C1 segment of cervical spinal cord (tissue), 14 donors: ENCODE results near the gene EYS.
"Not testable (repeated sequence)": the region's sequence is repeated elsewhere in the genome, so short reads cannot be mapped to it uniquely, and the experiment has no call there.

Experiments used
- DNase-seq, 14 donors: peaks; one replicate each; lab custom pipeline; 2025; lab: John Stamatoyannopoulos, UW

Gene EYS

DNA sequence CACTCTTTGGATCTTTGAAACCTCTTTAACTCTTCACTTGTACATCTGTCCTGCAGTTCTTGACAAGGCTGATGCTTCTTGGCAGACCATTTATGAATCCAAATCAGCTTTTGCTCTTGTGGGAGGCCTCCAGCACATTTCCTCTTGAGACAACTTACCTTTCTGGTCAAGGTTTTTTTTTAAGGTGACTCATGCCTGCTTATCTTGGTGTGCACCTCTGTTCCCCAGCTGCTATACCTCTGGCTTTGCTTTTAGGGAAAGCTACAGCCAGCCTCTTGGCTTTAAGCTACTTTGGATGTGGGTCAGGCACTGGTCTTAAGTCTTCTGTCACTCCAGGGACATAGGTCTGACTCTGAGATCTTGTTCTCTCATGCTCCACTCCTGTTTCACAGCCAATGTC, 1965.0 kb downstream of the EYS start:
- no peak for DNase-seq

- no peak for DNase-seq
Measured at GRCh38 chr6:63740709-63741108, 1966.3 kb downstream of the EYS start.

DNA sequence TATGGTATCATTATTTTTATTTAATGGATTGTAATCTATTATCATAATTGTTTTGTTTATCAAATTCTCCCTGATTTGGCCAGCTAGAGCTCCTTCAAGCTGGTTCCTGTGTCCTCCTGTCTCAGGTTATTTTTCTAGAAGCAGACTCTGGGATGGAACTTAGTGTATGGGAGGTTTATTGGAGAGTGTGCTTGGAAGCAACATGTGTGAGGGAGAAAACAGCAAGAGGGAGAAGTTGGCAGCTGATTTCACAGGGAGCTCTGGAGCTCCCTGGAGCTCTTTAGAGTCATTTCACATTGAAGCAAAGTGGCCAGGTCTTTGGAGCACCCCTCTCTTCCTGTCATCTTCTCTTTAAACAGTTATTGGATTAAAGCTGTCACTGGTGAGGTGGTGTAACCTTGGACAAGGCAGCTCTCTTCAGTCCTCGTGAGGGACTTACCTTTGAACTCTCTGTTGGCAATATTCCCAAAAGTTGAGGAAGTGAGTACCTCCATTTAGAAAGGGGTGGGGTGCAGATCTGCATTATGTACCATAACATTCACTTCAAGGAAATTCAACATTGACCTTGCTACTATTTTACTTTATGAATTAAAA, 1967.8 kb downstream of the EYS start:
- no peak for DNase-seq

DNA sequence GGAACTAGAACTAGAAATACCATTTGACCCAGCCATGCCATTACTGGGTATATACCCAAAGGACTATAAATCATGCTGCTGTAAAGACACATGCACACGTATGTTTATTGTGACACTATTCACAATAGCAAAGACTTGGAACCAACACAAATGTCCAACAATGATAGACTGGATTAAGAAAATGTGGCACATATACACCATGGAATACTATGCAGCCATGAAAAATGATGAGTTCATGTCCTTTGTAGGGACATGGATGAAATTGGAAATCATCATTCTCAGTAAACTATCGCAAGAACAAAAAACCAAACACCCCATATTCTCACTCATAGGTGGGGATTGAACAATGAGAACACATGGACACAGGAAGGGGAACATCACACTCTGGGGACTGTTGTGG, 1968.8 kb downstream of the EYS start:
- DNase-seq, result not testable (repeated sequence)

- DNase-seq, result no peak
Measured at GRCh38 chr6:63734923-63735322, 1972.1 kb downstream of the EYS start.

DNA sequence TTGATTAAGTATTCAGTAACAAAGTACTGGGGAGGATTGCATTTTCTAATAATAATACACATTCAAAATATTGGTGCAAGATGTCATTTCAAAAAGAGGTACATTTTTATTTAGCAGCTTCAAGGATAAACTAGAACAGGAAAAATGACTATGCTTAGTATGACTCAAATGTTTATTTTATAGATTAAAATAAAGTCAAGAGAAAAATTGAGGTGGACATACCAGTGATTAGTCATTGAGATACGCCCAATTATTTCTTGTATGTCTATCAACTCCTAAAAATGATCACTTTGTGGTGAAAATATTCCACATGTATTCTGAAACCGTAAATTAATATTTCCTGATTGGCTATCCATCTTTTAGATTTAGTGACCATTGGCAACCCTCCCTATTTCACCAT, 1974.7 kb downstream of the EYS start:
- DNase-seq, result no peak

GRCh38 chr6:63731930-63732329, 1975.1 kb downstream of the EYS start:
- DNase-seq, result no peak

DNA sequence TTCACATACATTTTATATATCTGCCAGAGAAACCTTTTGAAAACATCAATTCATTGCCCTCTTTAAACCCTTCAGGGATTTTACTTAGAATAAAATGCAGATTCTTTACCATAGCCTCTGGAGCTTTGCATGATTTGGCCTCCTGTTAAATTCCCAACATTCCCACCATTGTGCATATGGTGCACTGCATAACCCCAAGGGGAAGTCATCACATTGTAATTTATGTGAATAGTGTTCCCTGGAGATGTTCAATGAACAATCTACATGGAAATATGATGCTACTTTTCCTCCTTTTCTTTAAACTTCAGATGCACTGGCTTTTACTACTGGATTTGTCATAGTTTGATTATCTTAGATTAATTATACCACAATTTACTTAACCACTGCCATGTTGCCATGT, 1976.7 kb downstream of the EYS start:
- no peak for DNase-seq

- no peak for DNase-seq
Measured at GRCh38 chr6:63724721-63725120, 1982.3 kb downstream of the EYS start.

GRCh38 chr6:63721181-63721580, 1985.8 kb downstream of the EYS start:
- DNase-seq, result no peak

DNA sequence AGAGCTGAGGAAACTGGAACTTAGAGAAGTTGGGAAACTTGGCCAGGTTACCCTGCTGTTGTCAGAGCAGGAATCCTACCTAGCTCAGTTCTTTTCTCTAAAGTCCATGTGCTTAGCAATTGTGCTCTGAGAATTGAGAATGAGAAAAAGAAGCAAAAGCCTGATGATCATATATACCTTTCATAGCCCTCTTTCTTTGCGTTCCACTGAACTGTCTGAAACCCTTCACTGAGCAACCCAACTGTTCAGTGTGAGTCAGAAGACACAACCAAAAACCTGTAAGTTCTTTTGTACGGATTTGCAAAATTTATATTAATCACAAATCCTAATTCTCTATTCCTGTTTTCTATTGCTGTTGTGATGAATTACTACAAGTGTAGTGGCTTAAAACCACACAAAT, 1990.9 kb downstream of the EYS start:
- DNase-seq, result no peak

DNA sequence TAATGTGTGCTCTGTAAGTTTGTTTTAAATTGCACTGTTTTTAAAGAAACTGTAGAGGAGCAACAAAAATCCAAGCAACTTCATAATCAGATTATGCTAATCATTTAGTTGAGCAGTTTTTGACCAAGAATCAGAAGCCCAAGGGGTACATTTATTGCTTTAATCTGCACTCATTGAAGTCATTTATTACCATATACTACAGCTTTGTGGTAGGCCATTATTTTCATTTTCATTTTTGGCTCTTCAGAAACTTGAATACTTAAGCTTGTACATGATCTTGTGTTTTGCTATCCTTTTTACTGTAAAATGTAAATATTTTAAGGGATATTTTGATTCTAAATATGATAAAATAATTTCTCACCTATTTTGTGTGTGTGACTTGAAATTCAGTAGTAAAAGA, 1992.9 kb downstream of the EYS start:
- DNase-seq, result no peak

DNA sequence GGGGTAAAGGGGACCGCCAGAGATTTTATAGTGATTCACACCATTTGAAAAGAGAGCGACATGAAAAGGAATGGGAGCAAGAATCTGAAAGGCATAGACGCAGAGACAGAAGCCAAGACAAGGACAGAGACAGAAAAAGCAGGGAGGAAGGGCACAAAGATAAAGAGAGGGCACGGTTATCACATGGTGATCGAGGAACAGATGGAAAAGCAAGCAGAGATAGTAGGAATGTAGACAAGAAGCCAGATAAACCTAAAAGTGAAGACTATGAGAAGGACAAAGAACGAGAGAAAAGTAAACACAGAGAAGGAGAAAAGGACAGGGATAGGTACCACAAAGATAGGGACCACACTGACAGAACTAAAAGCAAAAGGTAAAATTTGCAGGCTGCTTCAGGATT, 1993.7 kb downstream of the EYS start:
- no peak for DNase-seq

GRCh38 chr6:63709148-63709547, 1997.9 kb downstream of the EYS start:
- no peak for DNase-seq

DNA sequence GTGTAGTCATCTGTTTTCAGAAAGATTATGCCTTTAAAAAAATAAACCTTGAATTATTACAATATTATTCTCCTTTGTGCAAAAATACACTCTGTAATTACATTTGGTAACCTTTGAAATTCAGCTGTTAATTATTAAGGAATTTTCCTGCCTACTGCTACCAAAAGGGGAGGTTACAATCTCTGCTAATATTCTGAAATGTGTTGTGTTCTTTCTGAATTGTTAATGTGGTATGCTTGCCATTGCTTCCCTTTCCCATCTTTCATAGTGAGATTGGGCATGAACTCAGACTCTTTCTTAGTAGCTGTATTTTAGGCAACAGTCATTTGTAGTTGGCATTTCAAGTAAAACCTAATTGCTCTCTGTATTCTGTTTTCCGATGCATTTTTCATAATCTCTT, 1998.4 kb downstream of the EYS start:
- no peak for DNase-seq

DNA sequence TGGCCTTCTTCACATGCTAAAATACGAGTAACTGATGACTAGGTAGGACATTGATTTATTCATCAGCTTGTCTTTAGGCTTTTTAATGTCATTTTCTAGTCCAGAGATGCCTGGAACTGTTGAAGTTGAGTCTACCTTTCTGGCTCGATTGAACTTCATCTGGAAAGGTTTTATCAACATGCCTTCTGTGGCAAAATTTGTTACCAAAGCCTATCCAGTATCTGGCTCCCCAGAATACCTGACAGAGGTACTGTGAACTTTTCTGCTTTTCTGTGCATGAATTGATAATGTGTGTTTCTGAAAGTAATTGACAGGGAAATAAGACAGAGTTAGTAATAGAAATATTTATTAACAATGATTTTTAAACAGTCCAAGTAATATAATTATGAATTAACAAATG, 2000.4 kb downstream of the EYS start:
- DNase-seq, result no peak

DNA sequence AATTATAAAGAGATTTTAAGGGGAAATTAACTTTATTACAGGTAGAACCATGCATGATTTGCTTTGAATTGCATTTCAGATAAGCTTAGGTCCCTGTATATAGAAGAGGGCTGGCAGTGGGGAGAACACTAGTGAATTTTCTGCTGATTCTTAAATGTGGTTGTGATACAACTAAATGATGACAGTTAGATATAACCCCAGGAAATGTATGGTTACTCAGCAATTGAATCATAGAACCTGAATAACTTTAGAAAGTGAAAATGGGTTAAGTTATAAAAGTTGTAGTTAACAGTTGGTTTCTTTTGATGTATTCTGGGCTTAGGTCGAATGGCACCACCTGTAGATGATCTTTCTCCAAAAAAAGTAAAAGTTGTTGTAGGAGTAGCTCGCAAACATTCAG, 2001.3 kb downstream of the EYS start:
- no peak for DNase-seq

- DNase-seq, result no peak
Measured at GRCh38 chr6:63690221-63690620, 2016.8 kb downstream of the EYS start.

- DNase-seq, result no peak
Measured at GRCh38 chr6:63689421-63689820, 2017.6 kb downstream of the EYS start.

DNA sequence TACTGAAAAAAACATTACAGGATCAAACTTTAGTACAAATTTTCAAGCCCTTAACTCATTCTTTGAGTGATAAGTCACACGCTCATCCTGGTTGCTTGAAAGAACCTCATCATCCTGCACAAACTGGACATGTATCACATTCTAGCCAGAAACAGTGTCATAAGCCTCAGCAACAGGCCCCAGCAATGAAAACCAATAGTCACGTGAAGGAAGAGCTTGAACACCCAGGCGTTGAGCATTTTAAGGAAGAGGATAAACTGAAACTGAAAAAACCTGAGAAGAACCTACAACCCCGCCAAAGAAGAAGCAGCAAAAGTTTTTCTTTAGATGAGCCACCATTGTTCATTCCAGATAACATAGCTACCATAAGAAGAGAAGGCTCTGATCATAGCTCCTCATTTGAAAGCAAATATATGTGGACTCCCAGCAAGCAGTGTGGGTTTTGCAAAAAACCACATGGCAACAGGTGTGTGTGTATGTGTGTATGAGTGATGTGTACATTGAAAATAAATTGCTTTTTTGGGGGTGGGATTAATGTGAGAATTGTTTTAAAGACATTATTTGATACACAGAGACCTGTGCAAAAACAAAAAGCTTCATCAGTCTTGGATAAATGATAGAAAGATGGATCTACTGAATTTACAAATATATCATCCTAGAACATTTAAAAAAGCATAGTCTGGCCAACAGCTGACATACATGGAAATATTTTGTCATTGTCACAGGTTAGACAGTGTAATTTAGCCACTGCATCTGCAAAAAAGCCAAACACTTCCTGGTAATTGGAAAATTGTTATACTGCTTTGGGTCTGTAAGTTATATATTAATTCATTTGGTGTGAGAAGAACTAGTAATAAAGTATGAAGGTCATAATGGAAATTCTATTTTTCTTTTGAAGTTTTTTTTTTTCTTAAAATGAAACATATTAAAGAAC, 2021.3 kb downstream of the EYS start:
- DNase-seq, result peak in 1 of 14 donors; percentile 4

- no peak for DNase-seq
Measured at GRCh38 chr6:63683071-63683603, 2023.9 kb downstream of the EYS start.

GRCh38 chr6:63677282-63677681, 2029.7 kb downstream of the EYS start:
- no peak for DNase-seq
